GM23338 (cell line): Measurements from ENCODE around the gene RAPGEF3. TPM values are rescaled to one million over a fixed set of nuclear protein-coding genes. Genes with fewer than 3 reads are reported as not detected.

Experiments used
- ATAC-seq: fragments of 200-7000 bp; cut with Tn5 transposase; 3 replicates; pipeline ENCODE4 v1.9.1; 2020
- DNase-seq: peaks from one replicate; pipeline ENCODE4 v3.0.0-alpha.2; 2015; ENCODE audit warnings: low spot score
- H2AFZ ChIP-seq: fragments of 200-600 bp; sonication (generic); 2 replicates; pipeline ENCODE4 v1.8.0; 2016; ENCODE audit warnings: antibody characterized with exemption, mild to moderate bottlenecking, moderate library complexity
- H3F3A ChIP-seq: fragments of 200-600 bp; sonication (generic); replicated peaks from 2 replicates; pipeline ENCODE4 v1.8.0; 2017; ENCODE audit warnings: antibody characterized with exemption, mixed run types, low read depth
- H3K27ac ChIP-seq: fragments of 200-600 bp; sonication (generic); 2 replicates; pipeline ENCODE4 v1.6.1; 2016; ENCODE audit warnings: low read depth
- H3K27me3 ChIP-seq: fragments of 200-600 bp; sonication (generic); 2 replicates; pipeline ENCODE4 v1.8.0; 2016; ENCODE audit warnings: mild to moderate bottlenecking, mixed run types, moderate library complexity; ENCODE audit not compliant: insufficient read depth
- H3K36me3 ChIP-seq: fragments of 200-600 bp; sonication (generic); 2 replicates; pipeline ENCODE4 v1.8.0; 2016; ENCODE audit warnings: mild to moderate bottlenecking; ENCODE audit not compliant: insufficient read depth
- H3K4me1 ChIP-seq: fragments of 200-600 bp; sonication (generic); 2 replicates; pipeline ENCODE4 v1.8.0; 2016; ENCODE audit warnings: mild to moderate bottlenecking, moderate library complexity; ENCODE audit not compliant: insufficient read depth
- H3K4me2 ChIP-seq: fragments of 200-600 bp; sonication (generic); 2 replicates; pipeline ENCODE4 v1.7.1; 2017; ENCODE audit warnings: mixed run types
- H3K4me3 ChIP-seq: fragments of 200-600 bp; sonication (generic); 2 replicates; pipeline ENCODE4 v1.6.1; 2016; ENCODE audit warnings: mixed run types
- H3K79me2 ChIP-seq: fragments of 200-600 bp; sonication (generic); replicated peaks from 2 replicates; pipeline ENCODE4 v1.8.0; 2017; ENCODE audit warnings: mild to moderate bottlenecking; ENCODE audit not compliant: insufficient read depth
- H3K9me2 ChIP-seq: fragments of 200-600 bp; sonication (generic); 2 replicates; pipeline ENCODE4 v1.8.0; 2017; ENCODE audit not compliant: insufficient read depth
- H4K20me1 ChIP-seq: fragments of 200-600 bp; sonication (generic); replicated peaks from 2 replicates; pipeline ENCODE4 v1.8.0; 2017; ENCODE audit warnings: mild to moderate bottlenecking; ENCODE audit not compliant: insufficient read depth
- H3K27ac Mint-ChIP-seq: 2 replicates; pipeline ENCODE4 v1.8.0; 2020; ENCODE audit warnings: inconsistent platforms, mild to moderate bottlenecking, moderate library complexity, mixed read lengths
- H3K27me3 Mint-ChIP-seq: 3 replicates; pipeline ENCODE4 v1.8.0; 2022; ENCODE audit warnings: low read depth, mild to moderate bottlenecking, moderate library complexity, mixed read lengths, inconsistent platforms; ENCODE audit not compliant: insufficient read depth, poor library complexity
- H3K36me3 Mint-ChIP-seq: 3 replicates; pipeline ENCODE4 v1.8.0; 2021; ENCODE audit warnings: low read depth, mild to moderate bottlenecking, inconsistent platforms, moderate library complexity, mixed read lengths
- H3K4me1 Mint-ChIP-seq: 3 replicates; pipeline ENCODE4 v1.8.0; 2020; ENCODE audit warnings: mild to moderate bottlenecking, inconsistent platforms, mixed read lengths
- H3K4me3 Mint-ChIP-seq: 3 replicates; pipeline ENCODE4 v1.8.0; 2021; ENCODE audit warnings: moderate library complexity, mild to moderate bottlenecking, inconsistent platforms, mixed read lengths
- H3K9me3 Mint-ChIP-seq: 3 replicates; pipeline ENCODE4 v1.8.0; 2020; ENCODE audit warnings: moderate library complexity, mild to moderate bottlenecking, inconsistent platforms, mixed read lengths
- CREB1 ChIP-seq: fragments of 250-450 bp; sonication (Bioruptor Pico); IDR thresholded peaks from 2 replicates; pipeline ENCODE4 v1.5.0; 2020; ENCODE audit warnings: low read depth, mild to moderate bottlenecking, moderate library complexity
- NANOG ChIP-seq: IDR thresholded peaks from 2 replicates; pipeline ENCODE4 v1.6.1; 2016; ENCODE audit warnings: antibody characterized with exemption, borderline replicate concordance
- ZNF331 ChIP-seq: fragments of 250-450 bp; sonication (Bioruptor Pico); IDR thresholded peaks from 2 replicates; pipeline ENCODE4 v1.5.0; 2020; ENCODE audit warnings: low read depth, mild to moderate bottlenecking, moderate library complexity
- polyA plus RNA-seq: library from polyadenylated mRNA; unstranded; fragments of >200 nt; fragmentation: Nextera tagmentation; extraction: Ambion mirVana; gene quantifications from 2 replicates; pipeline ENCODE4 v1.2.1, GENCODE V29; 2016
- total RNA-seq: library from RNA; depleted of rRNA; stranded (reverse); fragments of >200 nt; shearing (Covaris generic); gene quantifications from 2 replicates; pipeline ENCODE4 v1.2.3, GENCODE V29; 2014
- TF ChIP-seq, protein P1 (sequence below): IDR thresholded peaks from 2 replicates; pipeline ENCODE4 v1.6.1; 2016; ENCODE audit warnings: antibody characterized with exemption
- TF ChIP-seq, protein P2 (sequence below), 2 experiments: fragments of 200-600 bp in 1 of 2; sonication (generic) in 1 of 2; conservative IDR thresholded peaks; 2 replicates each; pipeline versions ENCODE4 v1.5.1 to v1.6.1; 2016 to 2017; ENCODE audit warnings: antibody characterized with exemption in 2 of 2, low read depth in 2 of 2, mild to moderate bottlenecking in 2 of 2, moderate library complexity in 1 of 2

Gene RAPGEF3
- total and polyA plus RNA-seq, 2 experiments from 2014 or later, result 2.3 to 11.8 TPM

DNA sequence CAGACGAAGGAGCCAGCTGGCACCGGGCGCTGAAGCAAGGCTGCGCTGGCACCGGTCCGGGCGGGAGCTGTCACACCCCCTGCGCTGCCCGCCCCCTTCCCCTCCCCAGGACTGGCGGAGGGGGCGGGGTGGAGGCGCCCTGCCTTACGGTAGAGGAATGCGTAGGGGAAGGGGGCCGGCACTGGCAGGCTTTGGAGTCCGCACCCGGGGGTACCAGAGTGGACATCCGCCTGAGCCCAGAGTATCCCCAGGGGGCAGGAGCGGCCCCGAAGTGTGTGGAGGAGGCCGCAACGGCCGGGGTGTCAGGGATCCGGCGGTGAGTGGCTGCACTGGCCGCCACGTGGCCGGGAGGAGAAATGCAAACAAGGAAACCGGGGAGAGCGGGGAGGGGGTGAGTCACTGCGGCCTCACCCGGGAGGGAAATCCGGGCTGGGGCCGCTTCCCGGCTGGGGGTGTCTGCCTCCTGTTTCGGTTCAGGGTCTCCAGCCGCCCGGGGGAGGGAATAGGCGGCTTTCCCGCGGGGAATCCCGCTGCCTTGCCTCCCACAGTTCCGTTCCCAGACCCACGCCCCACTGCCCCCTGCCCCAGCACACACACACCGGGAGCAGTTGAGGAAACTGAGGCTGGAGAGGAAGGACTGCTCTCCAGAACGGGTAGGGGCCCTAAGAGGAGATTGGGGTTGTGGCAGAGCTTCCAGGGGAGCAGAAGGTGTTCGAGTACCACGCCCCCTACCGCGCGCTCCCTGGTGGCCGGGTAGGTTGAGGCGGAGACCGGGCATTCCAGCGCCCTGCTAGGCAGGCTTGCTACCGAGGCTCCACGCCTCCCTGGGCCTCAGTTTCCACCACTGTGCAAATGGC lies at the start of gene RAPGEF3 (continued):
- TF ChIP-seq NANOG (no peak), ZNF331 (no peak)
- TF ChIP-seq, protein P1, sequence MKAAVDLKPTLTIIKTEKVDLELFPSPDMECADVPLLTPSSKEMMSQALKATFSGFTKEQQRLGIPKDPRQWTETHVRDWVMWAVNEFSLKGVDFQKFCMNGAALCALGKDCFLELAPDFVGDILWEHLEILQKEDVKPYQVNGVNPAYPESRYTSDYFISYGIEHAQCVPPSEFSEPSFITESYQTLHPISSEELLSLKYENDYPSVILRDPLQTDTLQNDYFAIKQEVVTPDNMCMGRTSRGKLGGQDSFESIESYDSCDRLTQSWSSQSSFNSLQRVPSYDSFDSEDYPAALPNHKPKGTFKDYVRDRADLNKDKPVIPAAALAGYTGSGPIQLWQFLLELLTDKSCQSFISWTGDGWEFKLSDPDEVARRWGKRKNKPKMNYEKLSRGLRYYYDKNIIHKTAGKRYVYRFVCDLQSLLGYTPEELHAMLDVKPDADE, result no peak

DNA sequence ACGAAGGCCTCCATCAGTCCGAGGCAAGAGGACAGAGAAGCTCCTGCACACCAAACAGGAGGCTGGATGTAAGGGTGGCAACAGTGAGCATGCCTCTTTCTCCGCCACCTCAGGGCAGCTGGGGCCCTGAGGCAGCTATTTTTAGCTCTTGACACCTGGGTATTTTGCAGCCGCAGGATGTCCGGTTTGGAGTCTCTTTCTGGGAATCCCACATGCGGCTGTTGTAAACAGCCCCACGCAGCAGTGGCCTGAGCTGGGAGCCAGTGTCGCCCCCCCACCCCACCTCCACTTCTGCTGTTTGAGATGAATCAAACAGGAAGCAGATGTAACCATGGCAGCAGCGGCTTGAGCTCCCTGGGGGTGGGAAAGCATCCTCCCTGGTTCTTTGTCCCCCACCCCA lies 49.4 kb upstream of the RAPGEF3 start:
- peaks cover 57% of the 10 kb centered on the region for H3K4me1 ChIP-seq

More for the DNA sequence above, 49.4 kb upstream of the RAPGEF3 start:
- no peaks in the 10 kb centered on the region; the same call in 1 of the 2 replicates for H3K36me3 ChIP-seq
- no peak overlapping the region for H2AFZ ChIP-seq
- no peaks in the 10 kb centered on the region for H3K9me3 Mint-ChIP-seq
- peaks cover 12% of the 10 kb centered on the region for H3K27me3 Mint-ChIP-seq
- DNase-seq (peak; percentile 34), ATAC-seq (no peak)
- H3K27ac ChIP-seq, result no peak overlapping the region; the same call in 1 of the 2 replicates
- H3K4me1 Mint-ChIP-seq, result peaks cover 81% of the 10 kb centered on the region
- H3K27me3 ChIP-seq, result no peaks in the 10 kb centered on the region
- peaks cover 10% of the 10 kb centered on the region for H3F3A ChIP-seq
- H3K9me2 ChIP-seq, result no peaks in the 10 kb centered on the region
- peaks cover 93% of the 10 kb centered on the region for H3K79me2 ChIP-seq
- peaks cover 18% of the 10 kb centered on the region for H3K36me3 Mint-ChIP-seq
- peak overlapping the region; percentile 46 for H3K27ac Mint-ChIP-seq
- peaks cover 32% of the 10 kb centered on the region for H4K20me1 ChIP-seq
- H3K4me3 ChIP-seq, result no peak overlapping the region
- H3K4me2 ChIP-seq, result peak overlapping the region; percentile 45
- H3K4me3 Mint-ChIP-seq, result no peak overlapping the region; the same call in 2 of the 3 replicates
- TF ChIP-seq, protein P2, sequence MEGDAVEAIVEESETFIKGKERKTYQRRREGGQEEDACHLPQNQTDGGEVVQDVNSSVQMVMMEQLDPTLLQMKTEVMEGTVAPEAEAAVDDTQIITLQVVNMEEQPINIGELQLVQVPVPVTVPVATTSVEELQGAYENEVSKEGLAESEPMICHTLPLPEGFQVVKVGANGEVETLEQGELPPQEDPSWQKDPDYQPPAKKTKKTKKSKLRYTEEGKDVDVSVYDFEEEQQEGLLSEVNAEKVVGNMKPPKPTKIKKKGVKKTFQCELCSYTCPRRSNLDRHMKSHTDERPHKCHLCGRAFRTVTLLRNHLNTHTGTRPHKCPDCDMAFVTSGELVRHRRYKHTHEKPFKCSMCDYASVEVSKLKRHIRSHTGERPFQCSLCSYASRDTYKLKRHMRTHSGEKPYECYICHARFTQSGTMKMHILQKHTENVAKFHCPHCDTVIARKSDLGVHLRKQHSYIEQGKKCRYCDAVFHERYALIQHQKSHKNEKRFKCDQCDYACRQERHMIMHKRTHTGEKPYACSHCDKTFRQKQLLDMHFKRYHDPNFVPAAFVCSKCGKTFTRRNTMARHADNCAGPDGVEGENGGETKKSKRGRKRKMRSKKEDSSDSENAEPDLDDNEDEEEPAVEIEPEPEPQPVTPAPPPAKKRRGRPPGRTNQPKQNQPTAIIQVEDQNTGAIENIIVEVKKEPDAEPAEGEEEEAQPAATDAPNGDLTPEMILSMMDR (conservative IDR thresholded peaks at IDR 0.05; ENCODE audit: low read depth in 2 of 2), result no peak
- TF ChIP-seq, protein P1, result no peak
- TF ChIP-seq CREB1 (CRISPR knock-in tag), result no peak
